ENCODE data around the gene PARP16.

DNA sequence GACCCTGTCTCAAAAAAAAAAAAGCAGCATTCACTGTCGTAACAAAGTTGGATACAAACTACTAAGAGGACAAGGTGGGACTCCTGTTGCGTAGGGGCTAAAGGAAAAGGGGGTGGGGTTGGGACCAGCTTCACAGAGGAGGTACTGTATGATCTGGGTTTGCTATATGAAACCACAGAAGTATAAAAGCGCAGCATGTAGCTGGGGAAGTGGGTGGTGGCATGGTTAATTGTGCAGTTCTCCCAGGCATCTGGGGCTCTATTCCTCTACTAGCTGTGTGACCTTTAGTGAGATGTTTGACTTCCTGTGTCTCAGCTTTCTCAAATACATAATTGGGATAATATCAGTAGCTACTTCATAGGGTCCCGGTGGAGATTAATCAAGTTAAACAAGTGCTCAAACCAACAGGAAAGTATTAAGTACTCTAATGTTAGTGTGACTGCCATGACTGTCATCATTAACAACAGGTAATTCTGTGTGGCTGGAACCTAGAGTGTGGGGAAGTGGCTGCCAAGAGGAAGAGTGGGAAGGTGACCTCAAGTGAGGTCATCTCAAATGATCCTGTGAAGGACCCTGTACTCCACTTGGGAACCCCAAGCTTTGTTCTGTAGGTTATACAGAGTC is 11.5 kb downstream of the PARP16 start:
- TF ChIP-seq, protein P1, sequence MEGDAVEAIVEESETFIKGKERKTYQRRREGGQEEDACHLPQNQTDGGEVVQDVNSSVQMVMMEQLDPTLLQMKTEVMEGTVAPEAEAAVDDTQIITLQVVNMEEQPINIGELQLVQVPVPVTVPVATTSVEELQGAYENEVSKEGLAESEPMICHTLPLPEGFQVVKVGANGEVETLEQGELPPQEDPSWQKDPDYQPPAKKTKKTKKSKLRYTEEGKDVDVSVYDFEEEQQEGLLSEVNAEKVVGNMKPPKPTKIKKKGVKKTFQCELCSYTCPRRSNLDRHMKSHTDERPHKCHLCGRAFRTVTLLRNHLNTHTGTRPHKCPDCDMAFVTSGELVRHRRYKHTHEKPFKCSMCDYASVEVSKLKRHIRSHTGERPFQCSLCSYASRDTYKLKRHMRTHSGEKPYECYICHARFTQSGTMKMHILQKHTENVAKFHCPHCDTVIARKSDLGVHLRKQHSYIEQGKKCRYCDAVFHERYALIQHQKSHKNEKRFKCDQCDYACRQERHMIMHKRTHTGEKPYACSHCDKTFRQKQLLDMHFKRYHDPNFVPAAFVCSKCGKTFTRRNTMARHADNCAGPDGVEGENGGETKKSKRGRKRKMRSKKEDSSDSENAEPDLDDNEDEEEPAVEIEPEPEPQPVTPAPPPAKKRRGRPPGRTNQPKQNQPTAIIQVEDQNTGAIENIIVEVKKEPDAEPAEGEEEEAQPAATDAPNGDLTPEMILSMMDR (IDR thresholded peaks at IDR 0.05 in 2 of 3, conservative IDR thresholded peaks at IDR 0.05 in 1 of 3; ENCODE audit: borderline replicate concordance in 1 of 3, insufficient read depth in 1 of 3, low read depth in 2 of 3, low read length in 2 of 3) = no peak
- TF ChIP-seq ZFX (IDR thresholded peaks at IDR 0.05) = no peak
- no peak for TF ChIP-seq ELF1 (IDR thresholded peaks at IDR 0.05; ENCODE audit: borderline replicate concordance, low read depth)
- TF ChIP-seq, protein P2, sequence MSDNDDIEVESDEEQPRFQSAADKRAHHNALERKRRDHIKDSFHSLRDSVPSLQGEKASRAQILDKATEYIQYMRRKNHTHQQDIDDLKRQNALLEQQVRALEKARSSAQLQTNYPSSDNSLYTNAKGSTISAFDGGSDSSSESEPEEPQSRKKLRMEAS (IDR thresholded peaks at IDR 0.05) = no peak
- TF ChIP-seq EZH2 (IDR thresholded peaks at IDR 0.05) = no peak
- no peak for TF ChIP-seq SP1 (IDR thresholded peaks at IDR 0.05; ENCODE audit: low read depth)
- no peak for TF ChIP-seq TCF7L2 (IDR thresholded peaks at IDR 0.05; ENCODE audit: borderline replicate concordance, extremely low read depth, insufficient read depth, insufficient read length)
- no peak for TF ChIP-seq POLR2AphosphoS5 (IDR thresholded peaks at IDR 0.05; ENCODE audit: low read depth, low read length)

Measured in HCT116 (cell line).